OCI-LY1 (cell line): ENCODE measurements around the gene SMCHD1.

Source experiments
- CTCF ChIP-seq: fragments of 200-600 bp; sonication (generic), shearing (Covaris generic); IDR thresholded peaks from 2 replicates; pipeline ENCODE4 v1.5.1; 2017; ENCODE audit warnings: mild to moderate bottlenecking, antibody characterized with exemption, low read length, moderate library complexity, mixed read lengths
- EZH2 ChIP-seq: fragments of 200-600 bp; sonication (generic), shearing (Covaris generic); IDR thresholded peaks from 2 replicates; pipeline ENCODE4 v1.8.0; 2017; ENCODE audit warnings: borderline replicate concordance, mixed run types, mild to moderate bottlenecking, antibody characterized with exemption, low read length, moderate library complexity, mixed read lengths

- TF ChIP-seq CTCF (no peak), EZH2 (no peak)
Measured at GRCh38 chr18:2654928-2655177, 673 bp upstream of the SMCHD1 start.
